Measurements from ENCODE around the gene STK35. TPM values are rescaled to one million over a fixed set of nuclear protein-coding genes. Genes with fewer than 3 reads are reported as not detected.

The STK35 gene
- polyA plus RNA-seq, 1 donor from 2014 or later, result 10.8 TPM

DNA sequence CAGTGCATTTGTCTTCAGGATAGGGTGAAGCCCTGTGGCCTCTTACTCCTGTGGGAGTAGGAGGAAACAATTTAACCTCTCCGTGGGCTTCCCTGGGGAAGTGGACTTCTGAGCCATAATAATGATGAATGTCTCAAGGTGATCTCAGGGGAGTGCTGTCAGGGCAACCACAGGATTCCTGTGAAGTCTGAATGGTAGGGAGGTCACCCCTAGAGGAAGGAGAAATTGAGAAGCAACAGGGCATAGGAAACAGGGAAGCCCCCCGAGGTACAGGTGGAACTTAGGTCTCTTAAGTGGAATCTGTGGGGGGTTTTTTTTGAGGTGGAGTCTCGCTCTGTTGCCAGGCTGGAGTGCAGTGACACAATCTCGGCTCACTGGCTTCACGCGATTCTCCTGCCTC lies 26.9 kb downstream of the STK35 start:
- Histone ChIP-seq H3K4me2 (ENCODE audit: low read length) (no peak overlapping the region), H3K27me3 (ENCODE audit: insufficient read depth, low read depth, low read length) (no peaks in the 10 kb centered on the region), H4K20me1 (ENCODE audit: insufficient read depth) (no peaks in the 10 kb centered on the region), H3K9me3 (ENCODE audit: low read length) (no peaks in the 10 kb centered on the region), H3K9me2 (ENCODE audit: insufficient read depth, low read length) (no peaks in the 10 kb centered on the region), H3K9ac (ENCODE audit: low read length) (no peak overlapping the region), H3K4me3 (ENCODE audit: low read length) (no peak overlapping the region), H3K27ac (ENCODE audit: low read length) (no peak overlapping the region), H3K36me3 (ENCODE audit: insufficient read depth, low read length) (no peaks in the 10 kb centered on the region), H3K79me2 (replicated peaks; ENCODE audit: insufficient read depth, low read length) (peaks cover 37% of the 10 kb centered on the region), H3F3A (ENCODE audit: insufficient read depth, low read length, poor library complexity, severe bottlenecking) (no peaks in the 10 kb centered on the region), H2AFZ (ENCODE audit: low read depth, low read length) (no peak overlapping the region)
- TF ChIP-seq MXI1 (conservative IDR thresholded peaks at IDR 0.05; ENCODE audit: poor library complexity, severe bottlenecking) (no peak), RAD21 (conservative IDR thresholded peaks at IDR 0.05) (no peak), POLR2AphosphoS5 (IDR thresholded peaks at IDR 0.05) (no peak), EP300 (conservative IDR thresholded peaks at IDR 0.05; ENCODE audit: poor library complexity, severe bottlenecking) (no peak), TAF1 (IDR thresholded peaks at IDR 0.05; ENCODE audit: low read depth) (no peak), SMC3 (conservative IDR thresholded peaks at IDR 0.05; ENCODE audit: poor library complexity) (no peak), EZH2 (IDR thresholded peaks at IDR 0.05; ENCODE audit: borderline replicate concordance, insufficient read depth, low read length, poor library complexity, severe bottlenecking) (no peak)
- TF ChIP-seq, protein P1, sequence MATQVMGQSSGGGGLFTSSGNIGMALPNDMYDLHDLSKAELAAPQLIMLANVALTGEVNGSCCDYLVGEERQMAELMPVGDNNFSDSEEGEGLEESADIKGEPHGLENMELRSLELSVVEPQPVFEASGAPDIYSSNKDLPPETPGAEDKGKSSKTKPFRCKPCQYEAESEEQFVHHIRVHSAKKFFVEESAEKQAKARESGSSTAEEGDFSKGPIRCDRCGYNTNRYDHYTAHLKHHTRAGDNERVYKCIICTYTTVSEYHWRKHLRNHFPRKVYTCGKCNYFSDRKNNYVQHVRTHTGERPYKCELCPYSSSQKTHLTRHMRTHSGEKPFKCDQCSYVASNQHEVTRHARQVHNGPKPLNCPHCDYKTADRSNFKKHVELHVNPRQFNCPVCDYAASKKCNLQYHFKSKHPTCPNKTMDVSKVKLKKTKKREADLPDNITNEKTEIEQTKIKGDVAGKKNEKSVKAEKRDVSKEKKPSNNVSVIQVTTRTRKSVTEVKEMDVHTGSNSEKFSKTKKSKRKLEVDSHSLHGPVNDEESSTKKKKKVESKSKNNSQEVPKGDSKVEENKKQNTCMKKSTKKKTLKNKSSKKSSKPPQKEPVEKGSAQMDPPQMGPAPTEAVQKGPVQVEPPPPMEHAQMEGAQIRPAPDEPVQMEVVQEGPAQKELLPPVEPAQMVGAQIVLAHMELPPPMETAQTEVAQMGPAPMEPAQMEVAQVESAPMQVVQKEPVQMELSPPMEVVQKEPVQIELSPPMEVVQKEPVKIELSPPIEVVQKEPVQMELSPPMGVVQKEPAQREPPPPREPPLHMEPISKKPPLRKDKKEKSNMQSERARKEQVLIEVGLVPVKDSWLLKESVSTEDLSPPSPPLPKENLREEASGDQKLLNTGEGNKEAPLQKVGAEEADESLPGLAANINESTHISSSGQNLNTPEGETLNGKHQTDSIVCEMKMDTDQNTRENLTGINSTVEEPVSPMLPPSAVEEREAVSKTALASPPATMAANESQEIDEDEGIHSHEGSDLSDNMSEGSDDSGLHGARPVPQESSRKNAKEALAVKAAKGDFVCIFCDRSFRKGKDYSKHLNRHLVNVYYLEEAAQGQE (IDR thresholded peaks at IDR 0.05; ENCODE audit: borderline replicate concordance), result no peak
- TF ChIP-seq, protein P2, sequence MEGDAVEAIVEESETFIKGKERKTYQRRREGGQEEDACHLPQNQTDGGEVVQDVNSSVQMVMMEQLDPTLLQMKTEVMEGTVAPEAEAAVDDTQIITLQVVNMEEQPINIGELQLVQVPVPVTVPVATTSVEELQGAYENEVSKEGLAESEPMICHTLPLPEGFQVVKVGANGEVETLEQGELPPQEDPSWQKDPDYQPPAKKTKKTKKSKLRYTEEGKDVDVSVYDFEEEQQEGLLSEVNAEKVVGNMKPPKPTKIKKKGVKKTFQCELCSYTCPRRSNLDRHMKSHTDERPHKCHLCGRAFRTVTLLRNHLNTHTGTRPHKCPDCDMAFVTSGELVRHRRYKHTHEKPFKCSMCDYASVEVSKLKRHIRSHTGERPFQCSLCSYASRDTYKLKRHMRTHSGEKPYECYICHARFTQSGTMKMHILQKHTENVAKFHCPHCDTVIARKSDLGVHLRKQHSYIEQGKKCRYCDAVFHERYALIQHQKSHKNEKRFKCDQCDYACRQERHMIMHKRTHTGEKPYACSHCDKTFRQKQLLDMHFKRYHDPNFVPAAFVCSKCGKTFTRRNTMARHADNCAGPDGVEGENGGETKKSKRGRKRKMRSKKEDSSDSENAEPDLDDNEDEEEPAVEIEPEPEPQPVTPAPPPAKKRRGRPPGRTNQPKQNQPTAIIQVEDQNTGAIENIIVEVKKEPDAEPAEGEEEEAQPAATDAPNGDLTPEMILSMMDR (IDR thresholded peaks at IDR 0.05; ENCODE audit: poor library complexity, severe bottlenecking), result no peak

DNA sequence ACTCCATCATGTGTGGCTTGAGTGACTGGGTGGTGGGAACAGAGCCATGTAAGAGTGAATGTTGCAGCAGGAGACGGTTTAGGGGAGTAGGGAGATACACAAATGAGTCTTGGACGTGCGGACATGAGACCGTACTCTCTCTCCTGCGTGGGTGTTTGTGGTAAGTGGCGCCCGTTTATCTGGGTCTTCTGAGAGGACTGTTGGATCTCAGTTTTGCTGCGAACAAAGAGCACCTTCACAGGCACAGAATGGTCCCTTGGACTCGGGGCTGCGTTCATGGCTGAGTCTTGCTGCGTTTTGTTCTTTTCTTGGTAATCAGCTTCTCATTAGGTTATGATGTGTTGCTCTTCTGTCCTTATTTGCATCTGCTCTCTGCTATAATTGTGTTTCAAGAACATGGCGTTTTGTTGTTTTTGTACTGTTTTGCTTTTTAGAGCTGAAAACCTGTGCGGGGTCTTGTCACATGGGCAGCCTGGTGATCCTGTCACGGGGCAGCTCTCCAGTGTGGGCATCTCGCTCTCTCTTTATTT lies 28.5 kb downstream of the STK35 start:
- H3K9me2 ChIP-seq (ENCODE audit: insufficient read depth, low read length), result no peaks in the 10 kb centered on the region
- no peak overlapping the region for H3K27ac ChIP-seq (ENCODE audit: low read length)
- H3K4me3 ChIP-seq (ENCODE audit: low read length), result no peak overlapping the region
- no peaks in the 10 kb centered on the region for H3K9me3 ChIP-seq (ENCODE audit: low read length)
- no peak overlapping the region for H3K4me2 ChIP-seq (ENCODE audit: low read length)
- TF ChIP-seq, protein P2 (IDR thresholded peaks at IDR 0.05; ENCODE audit: poor library complexity, severe bottlenecking), result no peak
- TF ChIP-seq SMC3 (conservative IDR thresholded peaks at IDR 0.05; ENCODE audit: poor library complexity) (no peak), EZH2 (IDR thresholded peaks at IDR 0.05; ENCODE audit: borderline replicate concordance, insufficient read depth, low read length, poor library complexity, severe bottlenecking) (no peak), POLR2AphosphoS5 (IDR thresholded peaks at IDR 0.05) (no peak), RAD21 (conservative IDR thresholded peaks at IDR 0.05) (no peak), MXI1 (conservative IDR thresholded peaks at IDR 0.05; ENCODE audit: poor library complexity, severe bottlenecking) (no peak), EP300 (conservative IDR thresholded peaks at IDR 0.05; ENCODE audit: poor library complexity, severe bottlenecking) (no peak)
- TF ChIP-seq, protein P1 (IDR thresholded peaks at IDR 0.05; ENCODE audit: borderline replicate concordance), result no peak
- no peak overlapping the region for H2AFZ ChIP-seq (ENCODE audit: low read depth, low read length)
- H3K27me3 ChIP-seq (ENCODE audit: insufficient read depth, low read depth, low read length), result no peaks in the 10 kb centered on the region
- peaks cover 30% of the 10 kb centered on the region for H3K79me2 ChIP-seq (replicated peaks; ENCODE audit: insufficient read depth, low read length)
- H4K20me1 ChIP-seq (ENCODE audit: insufficient read depth), result no peaks in the 10 kb centered on the region
- no peaks in the 10 kb centered on the region for H3K36me3 ChIP-seq (ENCODE audit: insufficient read depth, low read length)
- no peak overlapping the region for H3K9ac ChIP-seq (ENCODE audit: low read length)
- no peaks in the 10 kb centered on the region for H3F3A ChIP-seq (ENCODE audit: insufficient read depth, low read length, poor library complexity, severe bottlenecking)

Measured in neural cell (in vitro differentiated cells).